Suprapubic skin (tissue), 4 donors: ENCODE results near the gene CUEDC2. TPM values are rescaled to one million over a fixed set of nuclear protein-coding genes. Genes with fewer than 3 reads are reported as not detected.
A peak's percentile ranks its signal among the peaks of the same experiment; 100 is the strongest.

ENCODE experiments used
- DNase-seq, 2 donors: peaks; one replicate each; pipeline ENCODE4 v3.0.0-alpha.2; 2019; ENCODE audit warnings: low spot score in 2 of 2
- H3K27ac ChIP-seq: fragments of 200-600 bp; sonication (generic); one replicate; pipeline ENCODE4 v1.5.1; 2019
- H3K27me3 ChIP-seq: fragments of 200-600 bp; sonication (generic); one replicate; pipeline ENCODE4 v1.5.1; 2019
- H3K36me3 ChIP-seq: fragments of 200-600 bp; sonication (generic); one replicate; pipeline ENCODE4 v1.5.1; 2019
- H3K4me1 ChIP-seq: fragments of 200-600 bp; sonication (generic); one replicate; pipeline ENCODE4 v1.5.1; 2019
- H3K4me3 ChIP-seq: fragments of 200-600 bp; sonication (generic); one replicate; pipeline ENCODE4 v1.5.1; 2019; ENCODE audit warnings: mild to moderate bottlenecking
- H3K9me3 ChIP-seq: fragments of 200-600 bp; sonication (generic); one replicate; pipeline ENCODE4 v1.5.1; 2019
- CTCF ChIP-seq, 2 donors: fragments of 200-600 bp in 1 of 2; fragments of 450-650 bp in 1 of 2; sonication (generic) in 1 of 2; IDR thresholded peaks; one replicate each; pipeline ENCODE4 v1.5.1; 2016 to 2019; ENCODE audit warnings: antibody characterized with exemption in 2 of 2, mild to moderate bottlenecking in 1 of 2, moderate library complexity in 1 of 2
- EP300 ChIP-seq: sonication (generic); formaldehyde crosslinking; IDR thresholded peaks from one replicate; pipeline ENCODE4 v1.6.1; 2017; ENCODE audit warnings: antibody characterized with exemption
- POLR2A ChIP-seq, 2 donors: fragments of 450-650 bp; IDR thresholded peaks; one replicate each; pipeline ENCODE4 v1.6.1; 2017; ENCODE audit warnings: antibody characterized with exemption in 2 of 2, mild to moderate bottlenecking in 2 of 2, moderate library complexity in 2 of 2
- POLR2AphosphoS5 ChIP-seq, 3 donors: sonication (generic); formaldehyde crosslinking; IDR thresholded peaks; one replicate each; pipeline ENCODE4 v1.6.1; 2017; ENCODE audit warnings: antibody characterized with exemption in 3 of 3
- WGBS: methylation state at CpG from one replicate; pipeline ENCODE4 v1.1.5; 2018; 5-methylcytosine and 5-hydroxymethylcytosine counted together
- total RNA-seq, 4 donors: library from RNA; depleted of rRNA; stranded (reverse); fragments of >200 nt; gene quantifications; one replicate each; pipeline ENCODE4 v1.1.0, GENCODE V29; 2016

The CUEDC2 gene
- 10 to 100 TPM; 25.0 to 61.2 (median 40.2) TPM for total RNA-seq

GRCh38 chr10:102432162-102432950 is at the start of gene CUEDC2:
Gene CUEDC2, minus strand, starts transcription at chr10:102432574. Its CDS starts 7,386 bp downstream, at chr10:102425188.
- peaks cover 7% of the 10 kb centered on the region for H3K27me3 ChIP-seq
- peaks cover 33% of the 10 kb centered on the region for H3K4me1 ChIP-seq
- 0% methylated on average over 28 of the region's 52 CpGs for WGBS
- peak; percentile 97 to 98 for DNase-seq
- H3K9me3 ChIP-seq, result no peaks in the 10 kb centered on the region
- H3K27ac ChIP-seq, result peak within 1 kb of the TSS; percentile 69
- no peak for TF ChIP-seq POLR2A (IDR thresholded peaks at IDR 0.05)
- TF ChIP-seq POLR2AphosphoS5 (IDR thresholded peaks at IDR 0.05), result peak in 2 of 3 donors; percentile 58 to 72
- H3K4me3 ChIP-seq, result peak within 1 kb of the TSS; percentile 92
- H3K36me3 ChIP-seq, result no peaks in the 10 kb centered on the region

DNA sequence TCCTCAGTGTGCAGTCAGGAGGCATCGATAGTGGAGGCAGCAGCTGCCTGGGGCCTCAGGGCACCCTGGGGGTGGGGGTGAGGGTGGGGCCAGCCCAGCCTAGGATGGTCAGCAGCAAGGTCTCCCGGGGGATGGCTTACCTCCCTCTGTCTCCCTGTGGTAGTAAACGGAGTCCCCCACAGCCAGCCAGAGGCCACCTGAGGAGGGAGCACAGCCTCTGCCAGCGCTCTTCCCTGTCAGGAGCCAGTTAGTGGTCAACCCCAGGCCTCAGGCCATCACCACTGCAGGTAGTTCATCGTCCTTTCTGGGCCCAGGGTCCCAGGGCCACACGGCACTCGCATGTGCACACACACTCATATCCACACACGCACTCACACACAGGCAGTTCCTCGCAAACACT is 48.0 kb upstream of the CUEDC2 start:
- H3K4me1 ChIP-seq, result no peaks in the 10 kb centered on the region
- H3K9me3 ChIP-seq, result no peaks in the 10 kb centered on the region
- H3K36me3 ChIP-seq, result peaks cover 64% of the 10 kb centered on the region
- WGBS, result 95% methylated on average over 6 of the region's 9 CpGs
- H3K4me3 ChIP-seq, result no peak overlapping the region
- H3K27ac ChIP-seq, result no peak overlapping the region
- no peaks in the 10 kb centered on the region for H3K27me3 ChIP-seq
- no peak for TF ChIP-seq POLR2A (IDR thresholded peaks at IDR 0.05)
- TF ChIP-seq EP300, result no peak
- no peak for TF ChIP-seq POLR2AphosphoS5 (IDR thresholded peaks at IDR 0.05)
- no peak for TF ChIP-seq CTCF (IDR thresholded peaks at IDR 0.05)
- DNase-seq, result no peak

DNA sequence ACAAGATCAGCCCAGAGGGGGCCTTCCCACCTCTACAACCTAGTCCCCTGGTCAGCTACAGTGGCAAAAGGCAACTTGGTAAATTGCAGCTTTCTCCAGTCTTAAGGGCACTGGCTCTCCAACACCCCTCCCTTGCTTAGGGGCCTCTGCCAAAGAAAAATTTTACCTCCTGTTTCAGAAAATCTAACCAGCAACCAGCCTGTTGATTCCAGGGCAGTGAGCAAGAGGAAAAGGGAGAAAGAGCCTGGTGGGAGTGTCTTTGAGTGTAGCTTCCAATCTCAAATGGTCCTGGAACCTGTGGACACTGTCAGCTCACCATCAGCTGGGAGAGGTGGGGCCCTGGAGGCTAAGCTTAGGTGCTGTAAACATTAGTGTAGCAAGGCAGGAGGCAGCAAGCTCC is 47.3 kb upstream of the CUEDC2 start:
- no peaks in the 10 kb centered on the region for H3K4me1 ChIP-seq
- peaks cover 56% of the 10 kb centered on the region for H3K36me3 ChIP-seq
- no peaks in the 10 kb centered on the region for H3K27me3 ChIP-seq
- H3K27ac ChIP-seq, result no peak overlapping the region
- no peak for DNase-seq
- no peak for TF ChIP-seq CTCF (IDR thresholded peaks at IDR 0.05)
- no peak for TF ChIP-seq POLR2AphosphoS5 (IDR thresholded peaks at IDR 0.05)
- TF ChIP-seq EP300, result no peak
- TF ChIP-seq POLR2A (IDR thresholded peaks at IDR 0.05), result no peak
- no peaks in the 10 kb centered on the region for H3K9me3 ChIP-seq
- no peak overlapping the region for H3K4me3 ChIP-seq

GRCh38 chr10:102476466-102477141 is 44.2 kb upstream of the CUEDC2 start:
- DNase-seq, result no peak
- Histone ChIP-seq H3K4me1 (no peaks in the 10 kb centered on the region), H3K27me3 (no peaks in the 10 kb centered on the region), H3K9me3 (no peaks in the 10 kb centered on the region), H3K27ac (no peak overlapping the region), H3K4me3 (no peak overlapping the region), H3K36me3 (peaks cover 26% of the 10 kb centered on the region)
- WGBS, result 67% methylated on average over 4 of the region's 9 CpGs
- TF ChIP-seq EP300, result no peak
- TF ChIP-seq CTCF (IDR thresholded peaks at IDR 0.05), result no peak
- TF ChIP-seq POLR2AphosphoS5 (IDR thresholded peaks at IDR 0.05), result no peak
- no peak for TF ChIP-seq POLR2A (IDR thresholded peaks at IDR 0.05)

- H3K27me3 ChIP-seq, result no peaks in the 10 kb centered on the region
- 87% methylated on average over 9 of the region's 9 CpGs for WGBS
- H3K36me3 ChIP-seq, result peaks cover 21% of the 10 kb centered on the region
- no peaks in the 10 kb centered on the region for H3K9me3 ChIP-seq
- TF ChIP-seq POLR2AphosphoS5 (IDR thresholded peaks at IDR 0.05), result no peak
- TF ChIP-seq CTCF (IDR thresholded peaks at IDR 0.05), result no peak
- TF ChIP-seq EP300, result no peak
- no peak for TF ChIP-seq POLR2A (IDR thresholded peaks at IDR 0.05)
- no peak overlapping the region for H3K27ac ChIP-seq
- DNase-seq, result no peak
- no peak overlapping the region for H3K4me3 ChIP-seq
- no peaks in the 10 kb centered on the region for H3K4me1 ChIP-seq
Measured at GRCh38 chr10:102475451-102476040, 43.2 kb upstream of the CUEDC2 start.
